ENCODE measurements around the gene TAF1C. TPM values are rescaled to one million over a fixed set of nuclear protein-coding genes. Genes with fewer than 3 reads are reported as not detected.

The TAF1C gene
- total RNA-seq, 1 experiment from 2014 or later: 89.7 TPM

DNA sequence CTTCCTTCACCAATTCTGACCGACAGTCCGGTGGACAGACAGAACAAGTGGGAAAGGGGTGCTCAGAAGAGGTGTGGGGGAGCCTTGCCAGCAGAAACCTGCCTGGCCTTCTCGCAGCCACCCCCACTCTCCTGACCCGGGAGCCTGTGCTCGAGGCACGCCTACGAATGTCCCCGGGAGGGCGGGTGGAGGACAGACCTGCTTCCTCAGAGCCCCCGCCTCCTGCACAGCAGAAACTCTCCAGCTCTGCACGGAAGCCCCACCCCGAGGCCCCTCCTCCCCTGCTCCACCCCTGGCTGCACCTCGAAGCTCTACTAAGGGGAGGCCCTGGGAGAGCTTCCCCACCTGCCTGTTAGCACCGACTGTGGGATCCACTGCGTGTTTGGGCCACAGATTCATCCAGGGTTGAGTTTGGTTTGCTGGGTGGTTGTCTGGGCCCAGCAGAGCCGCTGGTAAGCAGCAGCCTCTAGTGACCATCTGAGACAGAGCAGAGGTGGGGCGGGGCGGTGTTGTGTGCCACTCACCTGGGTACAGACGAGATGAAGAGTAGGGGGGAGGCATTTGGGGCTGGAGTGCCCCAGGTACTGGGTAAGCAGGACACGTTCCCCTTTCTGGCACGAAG, 6.2 kb downstream of the TAF1C start:
- ChIA-PET CTCF (no interaction called here), POLR2A (interaction anchor here (0.6 kb wide), 1 partner anchor 50 kb away, joined by 3 read pairs; no protein-coding TSS in a partner anchor)
- Mint-ChIP-seq H3K4me1 (peaks cover 6% of the 10 kb centered on the region; the same call in 1 of the 2 replicates), H3K27ac (no peak overlapping the region), H3K9me3 (no peaks in the 10 kb centered on the region), H3K27me3 (ENCODE audit: low read depth) (no peaks in the 10 kb centered on the region), H3K4me3 (no peak overlapping the region), H3K36me3 (peaks cover 28% of the 10 kb centered on the region; the same call in 1 of the 2 replicates)
- TF ChIP-seq ZNF263 (CRISPR knock-in tag; IDR thresholded peaks at IDR 0.05; ENCODE audit: low read depth) (no peak), ATF1 (CRISPR knock-in tag; IDR thresholded peaks at IDR 0.05) (no peak)
- DNase-seq (ENCODE audit: low spot score) (no peak), ATAC-seq (no peak)

DNA sequence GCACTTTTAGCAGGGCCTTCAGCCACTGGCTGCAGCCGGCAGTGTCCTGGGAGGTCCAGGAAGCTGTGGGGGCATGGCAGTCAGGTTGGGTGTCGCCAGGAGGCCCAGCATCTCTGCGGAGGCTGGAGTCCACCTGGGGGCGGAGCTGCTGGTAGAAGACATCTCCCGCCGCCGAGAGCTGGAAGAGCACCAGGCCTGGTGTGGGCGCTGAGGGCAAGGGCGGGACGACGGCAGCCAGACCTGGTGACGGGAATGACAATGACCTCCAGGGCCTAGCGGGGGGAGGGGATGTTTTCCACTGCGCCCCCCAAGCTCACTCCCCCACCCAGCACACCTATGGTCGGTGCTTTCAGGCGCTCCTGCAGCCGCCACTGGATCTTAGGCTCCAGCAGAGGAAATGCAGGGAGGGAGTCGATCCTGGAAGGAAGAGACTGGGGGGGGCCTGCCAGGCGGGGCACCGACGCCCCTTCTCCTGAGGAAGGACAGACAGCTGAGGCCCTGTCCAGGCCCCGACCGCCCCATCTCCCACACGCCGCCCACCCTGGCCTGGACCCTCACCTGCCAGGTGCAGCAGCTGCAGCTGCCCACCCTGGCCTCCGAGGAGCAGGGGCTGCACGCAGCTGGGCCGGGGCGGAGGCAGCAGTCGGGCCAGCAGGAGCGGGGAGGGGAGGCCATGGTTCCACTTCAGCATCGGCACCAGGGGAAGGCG, 7.1 kb downstream of the TAF1C start:
- Mint-ChIP-seq H3K36me3 (peaks cover 28% of the 10 kb centered on the region; the same call in 1 of the 2 replicates), H3K4me3 (no peak overlapping the region), H3K4me1 (no peaks in the 10 kb centered on the region), H3K9me3 (no peaks in the 10 kb centered on the region), H3K27ac (no peak overlapping the region), H3K27me3 (ENCODE audit: low read depth) (no peaks in the 10 kb centered on the region)
- ChIA-PET CTCF (interaction anchor here (1.2 to 1.3 kb wide), 2 partner anchors 10 to 128 kb away, joined by 3 to 4 read pairs; no protein-coding TSS in a partner anchor), POLR2A (interaction anchor here (0.6 kb wide), 1 partner anchor 51 kb away, joined by 3 read pairs; no protein-coding TSS in a partner anchor)
- ATAC-seq (no peak), DNase-seq (ENCODE audit: low spot score) (no peak)
- TF ChIP-seq, protein P1, sequence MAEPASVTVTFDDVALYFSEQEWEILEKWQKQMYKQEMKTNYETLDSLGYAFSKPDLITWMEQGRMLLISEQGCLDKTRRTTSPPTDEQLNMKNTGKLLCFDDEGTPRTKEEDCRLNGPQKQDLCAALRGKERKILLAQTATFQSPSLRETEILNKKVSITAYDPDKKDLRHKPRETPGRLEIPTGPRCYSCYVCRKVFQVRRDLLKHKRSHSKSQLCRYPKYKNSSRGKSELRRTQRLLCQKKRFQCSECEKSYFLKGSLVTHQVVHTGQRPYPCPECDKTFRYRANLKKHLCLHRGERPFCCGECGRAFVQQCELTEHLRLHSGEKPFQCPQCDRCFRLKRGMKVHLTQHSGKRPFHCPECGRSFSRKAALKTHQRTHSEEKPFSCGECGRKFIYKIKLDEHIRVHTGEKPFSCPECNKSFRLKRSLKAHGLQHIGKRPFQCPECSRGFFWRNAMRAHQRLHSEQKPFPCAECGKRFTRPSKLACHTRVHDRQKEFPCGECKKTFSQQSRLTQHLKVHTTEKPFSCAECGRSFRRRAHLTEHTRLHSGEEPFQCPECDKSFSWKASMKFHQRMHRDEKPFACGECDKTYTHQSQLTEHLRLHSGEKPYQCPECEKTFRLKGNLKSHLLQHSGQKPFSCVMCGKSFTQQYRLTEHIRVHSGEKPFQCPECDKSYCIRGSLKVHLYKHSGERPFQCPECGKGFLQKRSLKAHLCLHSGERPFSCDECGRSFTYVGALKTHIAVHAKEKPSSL (CRISPR knock-in tag; conservative IDR thresholded peaks at IDR 0.05): no peak
- no peak for TF ChIP-seq ZNF396 (CRISPR knock-in tag; IDR thresholded peaks at IDR 0.05; ENCODE audit: borderline replicate concordance)

DNA sequence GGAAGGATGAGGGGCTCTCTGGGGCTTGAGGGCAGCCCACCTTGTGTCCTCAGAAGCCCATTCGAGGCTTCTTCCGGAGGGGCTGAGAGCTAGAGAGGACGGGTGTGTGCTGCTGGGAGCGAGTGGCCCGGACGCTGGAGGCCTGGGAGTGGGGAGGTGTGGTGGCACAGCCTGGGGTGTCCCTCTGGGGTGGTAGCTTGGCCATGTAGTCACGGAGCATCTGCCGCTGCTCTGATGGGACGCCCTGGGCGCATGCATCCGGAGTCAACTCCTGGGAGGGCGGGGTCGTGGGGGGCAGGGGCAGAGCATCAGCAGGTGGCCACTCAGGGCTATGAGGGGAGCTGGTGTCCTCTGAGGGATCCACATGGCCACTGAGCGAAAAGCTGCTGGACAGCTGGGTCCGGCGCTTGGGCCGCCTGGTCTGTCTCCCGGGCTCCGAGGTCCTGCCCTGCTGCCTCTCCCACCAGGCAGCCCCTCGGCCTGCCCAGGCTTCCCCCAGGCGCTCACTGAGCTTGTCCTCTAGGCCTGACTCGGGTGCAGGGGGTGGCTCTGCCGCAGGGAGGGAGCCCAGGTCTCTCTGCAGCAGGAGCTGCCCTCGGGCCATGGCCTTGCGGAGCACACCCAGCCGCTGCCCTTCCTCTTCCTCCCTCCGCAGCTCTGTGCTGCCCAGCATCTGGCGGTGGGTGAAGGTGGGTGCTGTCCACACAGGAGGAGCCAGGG, 7.8 kb downstream of the TAF1C start:
- Mint-ChIP-seq H3K27me3 (ENCODE audit: low read depth) (no peaks in the 10 kb centered on the region), H3K9me3 (no peaks in the 10 kb centered on the region)
- CTCF ChIA-PET: interaction anchor here (1.0 to 4.5 kb wide), 4 partner anchors 8 to 129 kb away, joined by 3 to 51 read pairs (median 4); partner anchors contain the start of gene TAF1C

More for the DNA sequence above, 7.8 kb downstream of the TAF1C start:
- POLR2A ChIA-PET: no interaction called here
- Mint-ChIP-seq H3K4me1 (no peaks in the 10 kb centered on the region), H3K36me3 (peaks cover 21% of the 10 kb centered on the region; the same call in 1 of the 2 replicates), H3K4me3 (no peak overlapping the region), H3K27ac (no peak overlapping the region)
- TF ChIP-seq, protein P2, sequence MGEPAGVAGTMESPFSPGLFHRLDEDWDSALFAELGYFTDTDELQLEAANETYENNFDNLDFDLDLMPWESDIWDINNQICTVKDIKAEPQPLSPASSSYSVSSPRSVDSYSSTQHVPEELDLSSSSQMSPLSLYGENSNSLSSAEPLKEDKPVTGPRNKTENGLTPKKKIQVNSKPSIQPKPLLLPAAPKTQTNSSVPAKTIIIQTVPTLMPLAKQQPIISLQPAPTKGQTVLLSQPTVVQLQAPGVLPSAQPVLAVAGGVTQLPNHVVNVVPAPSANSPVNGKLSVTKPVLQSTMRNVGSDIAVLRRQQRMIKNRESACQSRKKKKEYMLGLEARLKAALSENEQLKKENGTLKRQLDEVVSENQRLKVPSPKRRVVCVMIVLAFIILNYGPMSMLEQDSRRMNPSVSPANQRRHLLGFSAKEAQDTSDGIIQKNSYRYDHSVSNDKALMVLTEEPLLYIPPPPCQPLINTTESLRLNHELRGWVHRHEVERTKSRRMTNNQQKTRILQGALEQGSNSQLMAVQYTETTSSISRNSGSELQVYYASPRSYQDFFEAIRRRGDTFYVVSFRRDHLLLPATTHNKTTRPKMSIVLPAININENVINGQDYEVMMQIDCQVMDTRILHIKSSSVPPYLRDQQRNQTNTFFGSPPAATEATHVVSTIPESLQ (CRISPR knock-in tag; IDR thresholded peaks at IDR 0.05): no peak
- no peak for TF ChIP-seq HMGA2 (CRISPR knock-in tag; IDR thresholded peaks at IDR 0.05)
- TF ChIP-seq SMAD3 (CRISPR knock-in tag; IDR thresholded peaks at IDR 0.05; ENCODE audit: borderline replicate concordance): no peak
- TF ChIP-seq, protein P3, sequence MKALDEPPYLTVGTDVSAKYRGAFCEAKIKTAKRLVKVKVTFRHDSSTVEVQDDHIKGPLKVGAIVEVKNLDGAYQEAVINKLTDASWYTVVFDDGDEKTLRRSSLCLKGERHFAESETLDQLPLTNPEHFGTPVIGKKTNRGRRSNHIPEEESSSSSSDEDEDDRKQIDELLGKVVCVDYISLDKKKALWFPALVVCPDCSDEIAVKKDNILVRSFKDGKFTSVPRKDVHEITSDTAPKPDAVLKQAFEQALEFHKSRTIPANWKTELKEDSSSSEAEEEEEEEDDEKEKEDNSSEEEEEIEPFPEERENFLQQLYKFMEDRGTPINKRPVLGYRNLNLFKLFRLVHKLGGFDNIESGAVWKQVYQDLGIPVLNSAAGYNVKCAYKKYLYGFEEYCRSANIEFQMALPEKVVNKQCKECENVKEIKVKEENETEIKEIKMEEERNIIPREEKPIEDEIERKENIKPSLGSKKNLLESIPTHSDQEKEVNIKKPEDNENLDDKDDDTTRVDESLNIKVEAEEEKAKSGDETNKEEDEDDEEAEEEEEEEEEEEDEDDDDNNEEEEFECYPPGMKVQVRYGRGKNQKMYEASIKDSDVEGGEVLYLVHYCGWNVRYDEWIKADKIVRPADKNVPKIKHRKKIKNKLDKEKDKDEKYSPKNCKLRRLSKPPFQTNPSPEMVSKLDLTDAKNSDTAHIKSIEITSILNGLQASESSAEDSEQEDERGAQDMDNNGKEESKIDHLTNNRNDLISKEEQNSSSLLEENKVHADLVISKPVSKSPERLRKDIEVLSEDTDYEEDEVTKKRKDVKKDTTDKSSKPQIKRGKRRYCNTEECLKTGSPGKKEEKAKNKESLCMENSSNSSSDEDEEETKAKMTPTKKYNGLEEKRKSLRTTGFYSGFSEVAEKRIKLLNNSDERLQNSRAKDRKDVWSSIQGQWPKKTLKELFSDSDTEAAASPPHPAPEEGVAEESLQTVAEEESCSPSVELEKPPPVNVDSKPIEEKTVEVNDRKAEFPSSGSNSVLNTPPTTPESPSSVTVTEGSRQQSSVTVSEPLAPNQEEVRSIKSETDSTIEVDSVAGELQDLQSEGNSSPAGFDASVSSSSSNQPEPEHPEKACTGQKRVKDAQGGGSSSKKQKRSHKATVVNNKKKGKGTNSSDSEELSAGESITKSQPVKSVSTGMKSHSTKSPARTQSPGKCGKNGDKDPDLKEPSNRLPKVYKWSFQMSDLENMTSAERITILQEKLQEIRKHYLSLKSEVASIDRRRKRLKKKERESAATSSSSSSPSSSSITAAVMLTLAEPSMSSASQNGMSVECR (CRISPR knock-in tag; IDR thresholded peaks at IDR 0.05; ENCODE audit: borderline replicate concordance): no peak
- no peak for TF ChIP-seq GABPB1 (CRISPR knock-in tag; IDR thresholded peaks at IDR 0.05)
- DNase-seq (ENCODE audit: low spot score) (no peak), ATAC-seq (no peak)
